Body of pancreas (tissue), 4 donors: ENCODE data around the gene LAPTM4A.
A peak's percentile ranks its signal among the peaks of the same experiment; 100 is the strongest.

Source experiments
- CTCF ChIP-seq, 7 experiments: fragments of 450-650 bp in 4 of 7; fragments of 200-600 bp in 3 of 7; sonication (generic) in 3 of 7; IDR thresholded peaks; one replicate each; pipeline ENCODE4 v1.5.1; 2016 to 2019; ENCODE audit warnings: antibody characterized with exemption in 7 of 7
- POLR2A ChIP-seq, 3 donors: fragments of 450-650 bp; IDR thresholded peaks; one replicate each; pipeline ENCODE4 v1.6.1; 2016; ENCODE audit warnings: antibody characterized with exemption in 3 of 3, mild to moderate bottlenecking in 2 of 3

- TF ChIP-seq CTCF (IDR thresholded peaks at IDR 0.05) (no peak), POLR2A (IDR thresholded peaks at IDR 0.05) (peak in 2 of 3 donors; percentile 11 to 56)
Measured at GRCh38 chr2:20050104-20050645, 1.3 kb downstream of the LAPTM4A start.
